AG09309 (cell line): ENCODE data around the gene NXNL1.

Source experiments
- DNase-seq: peaks from one replicate; pipeline ENCODE4 v3.0.0-alpha.2; 2010; ENCODE audit warnings: low read depth
- H3K4me3 ChIP-seq: 2 replicates; pipeline ENCODE4 v1.5.1; 2011; ENCODE audit warnings: mild to moderate bottlenecking, low read depth, low read length, moderate library complexity; ENCODE audit not compliant: control insufficient read depth
- TF ChIP-seq, protein P1 (sequence below): IDR thresholded peaks from 2 replicates; pipeline ENCODE4 v1.5.1; 2011; ENCODE audit warnings: mild to moderate bottlenecking, low read depth, low read length, inconsistent platforms; ENCODE audit not compliant: insufficient read depth, control insufficient read depth; ENCODE audit errors: missing control alignments

NXNL1 gene

DNA sequence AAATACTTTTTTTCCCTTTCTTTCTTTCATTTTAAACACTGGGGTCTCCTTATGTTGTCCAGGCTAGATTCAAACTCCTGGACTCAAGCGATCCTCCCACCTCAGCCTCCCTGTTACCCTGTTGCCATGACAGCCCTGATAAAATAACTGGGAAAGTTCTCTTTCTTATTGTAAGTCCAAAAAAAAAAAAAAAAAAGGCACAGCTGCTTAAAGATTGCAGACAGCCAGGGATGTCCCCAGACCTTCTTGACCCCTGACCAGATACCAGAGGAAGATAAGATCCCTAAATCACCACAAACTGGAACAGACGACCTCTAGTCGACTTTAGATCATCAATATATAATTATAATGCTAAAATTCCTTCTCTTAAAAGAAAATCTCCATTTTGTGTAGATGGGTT lies 42.0 kb downstream of the NXNL1 start:
- DNase-seq = no peak
- TF ChIP-seq, protein P1, sequence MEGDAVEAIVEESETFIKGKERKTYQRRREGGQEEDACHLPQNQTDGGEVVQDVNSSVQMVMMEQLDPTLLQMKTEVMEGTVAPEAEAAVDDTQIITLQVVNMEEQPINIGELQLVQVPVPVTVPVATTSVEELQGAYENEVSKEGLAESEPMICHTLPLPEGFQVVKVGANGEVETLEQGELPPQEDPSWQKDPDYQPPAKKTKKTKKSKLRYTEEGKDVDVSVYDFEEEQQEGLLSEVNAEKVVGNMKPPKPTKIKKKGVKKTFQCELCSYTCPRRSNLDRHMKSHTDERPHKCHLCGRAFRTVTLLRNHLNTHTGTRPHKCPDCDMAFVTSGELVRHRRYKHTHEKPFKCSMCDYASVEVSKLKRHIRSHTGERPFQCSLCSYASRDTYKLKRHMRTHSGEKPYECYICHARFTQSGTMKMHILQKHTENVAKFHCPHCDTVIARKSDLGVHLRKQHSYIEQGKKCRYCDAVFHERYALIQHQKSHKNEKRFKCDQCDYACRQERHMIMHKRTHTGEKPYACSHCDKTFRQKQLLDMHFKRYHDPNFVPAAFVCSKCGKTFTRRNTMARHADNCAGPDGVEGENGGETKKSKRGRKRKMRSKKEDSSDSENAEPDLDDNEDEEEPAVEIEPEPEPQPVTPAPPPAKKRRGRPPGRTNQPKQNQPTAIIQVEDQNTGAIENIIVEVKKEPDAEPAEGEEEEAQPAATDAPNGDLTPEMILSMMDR = no peak
- H3K4me3 ChIP-seq = peak overlapping the region; percentile 47; the same call in 1 of the 2 replicates

DNA sequence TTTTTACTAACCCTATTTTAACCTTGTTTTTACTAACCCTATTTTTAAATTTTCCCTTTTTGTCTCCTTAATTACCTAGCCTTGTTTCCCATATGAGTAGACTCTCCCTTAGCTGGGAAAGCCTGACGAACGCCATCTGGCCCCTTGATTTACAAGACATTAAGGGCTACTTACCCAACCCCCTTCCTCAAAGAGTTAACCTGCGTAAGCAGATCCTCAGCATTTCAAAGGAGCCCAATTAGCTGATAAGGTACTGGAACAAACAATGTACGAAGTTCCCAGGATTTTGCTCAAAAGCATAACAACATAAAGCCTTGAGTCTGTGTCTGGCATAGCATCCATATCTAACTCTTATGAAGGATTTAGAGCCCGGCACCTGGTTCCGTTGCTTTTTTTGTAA lies 45.6 kb downstream of the NXNL1 start:
- no peak for DNase-seq
- TF ChIP-seq, protein P1 = no peak
- no peak overlapping the region for H3K4me3 ChIP-seq

DNA sequence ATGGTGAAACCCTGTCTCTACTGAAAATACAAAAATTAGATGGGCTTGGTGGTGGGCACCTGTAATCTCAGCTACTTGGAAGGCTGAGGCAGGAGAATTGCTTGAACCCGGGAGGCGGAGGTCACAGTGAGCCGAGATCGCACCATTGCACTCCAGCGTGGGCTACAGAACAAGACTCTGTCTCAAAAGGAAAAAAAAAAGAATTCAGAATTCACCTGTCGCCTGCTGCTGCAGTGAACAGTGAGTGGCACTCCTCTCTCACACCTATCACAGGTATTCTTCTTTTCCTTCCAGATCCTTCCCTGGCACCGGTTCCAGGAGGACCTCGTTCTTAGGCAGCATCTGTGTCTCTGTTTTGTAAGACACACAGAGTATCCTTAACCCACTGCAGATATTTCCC lies 46.6 kb downstream of the NXNL1 start:
- TF ChIP-seq, protein P1 = no peak
- no peak for DNase-seq
- H3K4me3 ChIP-seq = no peak overlapping the region

GRCh38 chr19:17411801-17412200 lies 48.9 kb downstream of the NXNL1 start:
- TF ChIP-seq, protein P1 = no peak
- no peak overlapping the region for H3K4me3 ChIP-seq
- DNase-seq = no peak

DNA sequence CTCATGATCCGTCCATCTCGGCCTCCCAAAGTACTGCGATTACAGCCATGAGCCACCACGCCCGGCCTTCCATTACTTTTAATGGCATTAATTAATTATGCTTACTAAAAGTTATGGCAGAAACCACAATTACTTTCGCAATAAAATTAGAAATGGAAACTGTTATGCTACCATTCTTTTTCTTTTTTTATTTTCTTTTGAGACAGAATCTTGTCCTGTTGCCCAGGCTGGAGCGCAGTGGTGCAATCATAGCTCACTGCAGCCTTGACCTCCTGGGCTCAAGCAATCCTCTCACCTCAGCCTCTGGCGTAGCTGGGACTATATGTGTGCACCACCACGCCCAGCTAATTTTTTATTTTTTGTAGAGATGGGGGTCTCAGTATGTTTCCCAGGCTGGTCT lies 50.7 kb downstream of the NXNL1 start:
- DNase-seq = no peak
- TF ChIP-seq, protein P1 = no peak
- H3K4me3 ChIP-seq = no peak overlapping the region

- DNase-seq = no peak
- TF ChIP-seq, protein P1 = no peak
- no peak overlapping the region for H3K4me3 ChIP-seq
Observed at GRCh38 chr19:17406887-17407196, 53.9 kb downstream of the NXNL1 start.
